Adrenal gland (tissue), 5 donors: Measurements from ENCODE around the gene SLC22A4.

Experiments used
- POLR2A ChIP-seq, 2 donors: fragments of 450-650 bp; IDR thresholded peaks; one replicate each; pipeline ENCODE4 v1.6.1; 2017; ENCODE audit warnings: antibody characterized with exemption in 2 of 2, mild to moderate bottlenecking in 2 of 2, moderate library complexity in 1 of 2
- TF ChIP-seq, protein P1 (sequence below), 6 experiments: fragments of 450-650 bp in 4 of 6; fragments of 200-600 bp in 2 of 6; sonication (generic) in 1 of 6; IDR thresholded peaks; 1 replicate in 5 of 6; 2 replicates in 1 of 6; pipeline versions ENCODE4 v1.5.1 to v1.8.0; 2016 to 2021; ENCODE audit warnings: antibody characterized with exemption in 6 of 6, mild to moderate bottlenecking in 2 of 6, moderate library complexity in 1 of 6
- donor health status: DM: no; HTN: no; CAD: no.

DNA sequence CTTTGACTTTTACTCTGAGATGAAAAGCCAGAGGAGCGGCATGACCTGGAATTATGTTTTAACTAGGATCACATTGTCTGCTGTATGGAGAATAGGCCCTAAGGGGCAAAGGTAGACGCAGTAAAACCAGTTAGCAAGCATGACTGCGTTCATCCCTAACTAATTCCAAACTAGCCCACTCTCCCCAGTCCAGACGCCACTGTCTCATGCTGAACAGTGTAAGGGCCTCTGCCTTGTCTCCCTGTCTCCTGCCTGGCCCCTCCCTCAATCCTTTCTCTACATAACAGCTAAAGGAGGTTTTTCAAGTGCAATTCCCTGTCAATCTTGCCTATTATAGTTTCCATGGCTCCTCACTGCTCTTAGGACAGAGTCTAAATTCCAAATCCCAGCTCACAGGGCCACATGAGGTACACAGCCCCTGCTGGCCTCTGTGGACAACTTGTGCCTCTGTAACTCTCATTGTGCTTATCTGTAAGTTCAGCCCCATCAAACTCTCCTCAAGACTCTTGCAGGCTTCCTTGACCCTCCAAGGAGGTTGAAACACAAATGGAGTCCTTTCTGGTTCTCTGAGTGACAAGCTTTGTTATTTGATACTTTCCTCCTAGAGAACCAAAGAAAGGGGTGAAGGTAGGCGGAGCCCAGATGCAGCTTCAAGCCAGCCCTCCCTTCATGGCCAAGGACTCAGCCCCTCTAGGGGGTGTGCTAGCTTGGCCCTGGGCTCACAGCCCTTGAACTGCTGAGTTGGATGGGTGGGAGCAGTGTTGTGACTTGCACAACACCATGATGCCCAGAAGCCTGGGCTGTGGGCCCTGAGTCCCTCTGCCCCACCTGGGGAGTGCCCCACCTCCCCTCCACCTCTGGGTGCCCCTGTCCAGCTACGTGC, 16.0 kb upstream of the SLC22A4 start:
- TF ChIP-seq, protein P1, sequence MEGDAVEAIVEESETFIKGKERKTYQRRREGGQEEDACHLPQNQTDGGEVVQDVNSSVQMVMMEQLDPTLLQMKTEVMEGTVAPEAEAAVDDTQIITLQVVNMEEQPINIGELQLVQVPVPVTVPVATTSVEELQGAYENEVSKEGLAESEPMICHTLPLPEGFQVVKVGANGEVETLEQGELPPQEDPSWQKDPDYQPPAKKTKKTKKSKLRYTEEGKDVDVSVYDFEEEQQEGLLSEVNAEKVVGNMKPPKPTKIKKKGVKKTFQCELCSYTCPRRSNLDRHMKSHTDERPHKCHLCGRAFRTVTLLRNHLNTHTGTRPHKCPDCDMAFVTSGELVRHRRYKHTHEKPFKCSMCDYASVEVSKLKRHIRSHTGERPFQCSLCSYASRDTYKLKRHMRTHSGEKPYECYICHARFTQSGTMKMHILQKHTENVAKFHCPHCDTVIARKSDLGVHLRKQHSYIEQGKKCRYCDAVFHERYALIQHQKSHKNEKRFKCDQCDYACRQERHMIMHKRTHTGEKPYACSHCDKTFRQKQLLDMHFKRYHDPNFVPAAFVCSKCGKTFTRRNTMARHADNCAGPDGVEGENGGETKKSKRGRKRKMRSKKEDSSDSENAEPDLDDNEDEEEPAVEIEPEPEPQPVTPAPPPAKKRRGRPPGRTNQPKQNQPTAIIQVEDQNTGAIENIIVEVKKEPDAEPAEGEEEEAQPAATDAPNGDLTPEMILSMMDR (IDR thresholded peaks at IDR 0.05) = no peak
- no peak for TF ChIP-seq POLR2A (IDR thresholded peaks at IDR 0.05)
